ENCODE measurements around the gene IARS1. TPM values are rescaled to one million over a fixed set of nuclear protein-coding genes. Genes with fewer than 3 reads are reported as not detected.

The IARS1 gene
- total RNA-seq, result 100 to 1,000 TPM; 113 to 115 TPM

DNA sequence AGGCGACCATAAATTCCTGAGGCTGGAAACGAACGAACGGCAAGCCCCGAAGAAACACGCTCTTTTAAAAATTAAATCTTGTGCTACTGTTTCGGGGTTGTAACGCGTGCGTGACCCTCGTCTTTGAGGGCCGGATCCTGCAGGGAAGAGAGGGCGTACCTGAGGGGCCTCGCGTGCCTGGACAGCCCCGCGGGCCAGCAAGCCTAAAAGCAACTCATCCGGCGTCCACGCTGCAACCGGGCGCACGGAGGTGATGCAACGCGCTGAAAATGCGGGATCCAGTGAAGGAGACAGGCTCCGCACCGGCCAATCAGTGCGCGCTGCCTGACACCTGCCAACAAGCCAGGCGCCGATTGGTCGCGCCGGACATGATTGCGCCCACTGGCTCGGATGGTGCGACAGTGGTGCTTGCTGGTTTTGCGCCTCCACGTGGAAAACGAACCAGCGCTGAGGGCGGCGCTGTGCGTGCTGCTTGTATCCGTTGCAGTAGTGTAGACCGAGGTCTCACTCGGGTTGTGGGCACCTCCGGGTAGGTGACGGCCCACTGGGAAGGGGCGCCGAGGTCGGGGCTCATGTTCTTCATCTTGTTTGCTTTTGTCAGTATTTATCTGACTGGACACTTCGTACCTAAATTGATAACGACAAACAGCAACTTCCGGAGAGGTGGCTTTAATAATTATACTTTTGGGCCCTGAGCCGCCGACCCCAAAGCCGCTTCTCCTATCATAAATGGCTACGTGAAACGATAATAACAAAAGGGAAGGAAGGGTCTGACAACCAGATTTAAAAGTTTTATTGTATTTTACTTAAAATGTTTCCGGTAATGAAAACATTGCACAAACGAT, at the start of gene IARS1:
Gene IARS1 (minus strand): TSS at position 246 of the 845 bp plus-strand sequence. CDS start 4,278 bp downstream, outside the sequence.

DNA sequence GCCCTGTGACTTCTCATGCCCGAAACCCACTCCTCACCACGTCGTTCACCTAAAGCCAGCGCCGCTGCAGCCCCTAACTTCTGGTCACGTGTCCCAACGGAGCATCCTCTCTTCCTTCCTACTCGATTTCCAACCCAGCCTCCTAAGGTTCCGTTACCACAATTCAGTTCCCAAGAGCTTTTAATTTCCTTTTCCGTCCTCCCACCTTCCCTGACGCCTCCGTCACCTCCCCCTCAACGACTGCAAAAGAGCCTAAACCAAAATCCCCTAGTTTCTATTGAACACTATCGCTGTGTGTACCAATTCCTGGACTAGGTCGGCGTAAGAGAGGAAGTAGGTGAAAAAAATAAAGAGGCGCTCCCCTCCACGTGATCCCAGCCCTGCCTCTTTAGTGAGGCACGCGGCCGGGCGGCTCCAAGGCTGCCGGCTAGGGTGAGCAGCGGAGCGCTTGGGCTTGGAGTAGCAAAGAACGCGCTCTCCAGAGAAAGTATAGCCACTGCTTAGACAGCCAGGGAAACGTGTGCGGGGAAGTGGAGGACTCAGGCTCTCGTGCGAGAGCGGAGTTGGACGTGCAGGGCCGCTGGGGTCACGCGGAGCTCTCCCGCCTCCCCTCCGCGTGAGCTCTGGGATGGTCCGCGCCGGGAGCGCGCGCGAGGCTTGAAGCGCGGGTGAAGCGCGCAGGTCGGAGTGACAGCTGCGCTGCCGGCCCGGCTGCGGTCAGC, 31.9 kb upstream of the IARS1 start, which contains the start of the genes CENPP and NOL8:
Gene CENPP (plus strand): TSS at position 685 of the 722 bp plus-strand sequence.
Gene NOL8 (minus strand): TSS at position 82 of the 722 bp plus-strand sequence. CDS start 1,189 bp downstream, outside the sequence.

Small RNA genes lying within 50 kb of the gene (microRNA-seq; reads per million reads assigned to microRNA genes)
- gene MIR3651 (ENCODE audit: borderline microRNAs expressed, borderline replicate concordance), result 2.7 reads per million, percentile 12 among the genes with 10 or more reads in this experiment

Other genes with a start within 250 kb of the IARS1 start
- 10 to 100 TPM; 43.8 to 51.9 TPM for gene SPTLC1, start 178.3 kb downstream of the IARS1 start, total RNA-seq
- 10 to 100 TPM; 56.2 to 58.4 TPM for gene NOL8, start 31.7 kb upstream of the IARS1 start, total RNA-seq
- gene CENPP, start 32.3 kb upstream of the IARS1 start, total RNA-seq, result 10 to 100 TPM; 12.4 to 14.1 TPM
- gene OGN, start 110.9 kb upstream of the IARS1 start, total RNA-seq, result not detected
- gene OMD, start 130.8 kb upstream of the IARS1 start, total RNA-seq, result not detected
- not detected for gene ASPN, start 188.8 kb upstream of the IARS1 start, total RNA-seq
- not detected for gene ECM2, start 242.3 kb upstream of the IARS1 start, total RNA-seq